Measurements from ENCODE around the gene LAMA3. TPM values are rescaled to one million over a fixed set of nuclear protein-coding genes. Genes with fewer than 3 reads are reported as not detected.

LAMA3 gene
- total and polyA plus RNA-seq, 2 of the 13 experiments (the other 11 are each of a cell fraction or from before 2014, with no cell fraction given), result 0.45 to 2.2 TPM

DNA sequence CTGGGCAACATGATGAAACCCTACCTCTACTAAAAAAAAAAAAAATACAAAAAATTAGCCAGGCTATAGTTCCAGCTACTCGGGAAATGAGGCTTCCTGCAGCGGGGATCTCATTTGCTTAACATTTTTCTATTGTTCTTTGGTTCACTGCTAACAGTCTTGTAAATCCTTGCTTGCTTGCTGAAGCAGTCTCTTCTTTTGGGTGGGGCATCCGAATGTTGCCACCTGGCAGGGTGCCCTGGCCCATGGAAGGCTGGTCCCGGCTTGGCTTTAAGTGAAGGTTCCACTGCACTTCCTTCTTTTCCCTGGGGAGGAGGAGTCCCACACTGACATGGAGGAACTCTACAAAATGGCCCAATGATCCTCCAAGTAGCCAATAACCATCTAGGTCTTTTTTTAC, 20.5 kb upstream of the LAMA3 start:
- Histone ChIP-seq H3K36me3 (replicated peaks in 1 of 2; ENCODE audit: control insufficient read depth in 1 of 2, insufficient read depth in 2 of 2, low read length in 2 of 2) (no peaks in the 10 kb centered on the region), H3K79me2 (ENCODE audit: insufficient read depth, low read length) (no peaks in the 10 kb centered on the region), H4K20me1 (ENCODE audit: insufficient read depth, low read length) (no peaks in the 10 kb centered on the region), H3K27ac (ENCODE audit: extremely low read length, insufficient read depth, low read length) (no peak overlapping the region), H2AFZ (ENCODE audit: low read length) (no peak overlapping the region), H3K27me3 (ENCODE audit: control insufficient read depth in 1 of 2, insufficient read depth in 2 of 2, low read length in 2 of 2) (peaks cover 0 to 15% of the 10 kb centered on the region in 2 experiments; a peak in 2 of 5 replicates), H3K4me3 (replicated peaks in 1 of 3; ENCODE audit: insufficient read depth in 1 of 3, low read depth in 2 of 3, low read length in 3 of 3) (no peak overlapping the region), H3K9ac (ENCODE audit: insufficient read depth, low read depth, low read length) (no peak overlapping the region), H3K4me2 (ENCODE audit: low read depth, low read length) (no peak overlapping the region), H3K9me3 (ENCODE audit: low read length) (no peaks in the 10 kb centered on the region), H3K4me1 (ENCODE audit: insufficient read depth, low read length) (no peaks in the 10 kb centered on the region)
- FAIRE-seq (no peak), ATAC-seq (no peak), DNase-seq (ENCODE audit: low spot score) (no peak)
- in situ Hi-C loops (cut with HindIII; ENCODE audit: extremely low pct_ligation_motif_present, low pct_unique_long_range_greater_than_20kb), result no loop called here
- TF ChIP-seq, protein P1, sequence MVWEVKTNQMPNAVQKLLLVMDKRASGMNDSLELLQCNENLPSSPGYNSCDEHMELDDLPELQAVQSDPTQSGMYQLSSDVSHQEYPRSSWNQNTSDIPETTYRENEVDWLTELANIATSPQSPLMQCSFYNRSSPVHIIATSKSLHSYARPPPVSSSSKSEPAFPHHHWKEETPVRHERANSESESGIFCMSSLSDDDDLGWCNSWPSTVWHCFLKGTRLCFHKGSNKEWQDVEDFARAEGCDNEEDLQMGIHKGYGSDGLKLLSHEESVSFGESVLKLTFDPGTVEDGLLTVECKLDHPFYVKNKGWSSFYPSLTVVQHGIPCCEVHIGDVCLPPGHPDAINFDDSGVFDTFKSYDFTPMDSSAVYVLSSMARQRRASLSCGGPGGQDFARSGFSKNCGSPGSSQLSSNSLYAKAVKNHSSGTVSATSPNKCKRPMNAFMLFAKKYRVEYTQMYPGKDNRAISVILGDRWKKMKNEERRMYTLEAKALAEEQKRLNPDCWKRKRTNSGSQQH (CRISPR knock-in tag; IDR thresholded peaks at IDR 0.05; ENCODE audit: low read depth), result no peak
- intact Hi-C loops (cut with micrococcal nuclease; ENCODE audit: unreplicated experiment), result no loop called here
- CTCF ChIA-PET (ENCODE audit: low intra/inter-chr PET ratio, low total read pairs), result no interaction called here
- no TSS peak for BruUV-seq (replicated peaks)
- 16% methylated on average over 4 of the region's 4 CpGs for WGBS (ENCODE audit: low lambda C conversion rate)
- POLR2A ChIA-PET, result no interaction called here

DNA sequence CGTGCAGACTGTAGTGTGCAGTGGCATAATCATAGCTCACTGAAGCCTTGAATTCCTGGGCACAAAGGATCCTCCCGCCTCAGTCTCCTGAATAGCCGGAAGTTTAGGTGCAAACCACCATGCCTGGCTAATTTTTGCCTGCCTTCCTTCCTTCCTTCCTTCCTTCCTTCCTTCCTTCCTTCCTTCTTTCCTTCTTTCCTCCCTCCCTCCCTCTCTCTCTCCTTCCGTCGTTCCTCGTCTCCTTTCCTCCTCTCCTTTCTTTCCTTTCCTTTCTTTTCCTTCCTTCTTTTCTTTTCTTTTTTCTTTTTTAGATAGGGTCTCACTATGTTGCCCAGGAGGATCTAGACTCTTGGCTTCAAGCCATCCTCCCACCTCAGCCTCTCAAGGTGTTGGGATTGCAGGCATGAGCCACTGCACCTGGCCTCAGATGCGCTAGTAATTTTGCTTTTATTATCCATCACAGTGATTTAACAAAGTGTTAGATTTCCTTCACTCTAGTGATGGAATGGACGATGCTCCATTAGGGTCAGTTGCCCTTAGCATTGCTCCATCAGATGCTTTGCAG, 20.0 kb upstream of the LAMA3 start:
- intact Hi-C loops (cut with micrococcal nuclease; ENCODE audit: unreplicated experiment), result no loop called here
- CTCF ChIA-PET (ENCODE audit: low intra/inter-chr PET ratio, low total read pairs), result no interaction called here
- TF ChIP-seq, protein P2, sequence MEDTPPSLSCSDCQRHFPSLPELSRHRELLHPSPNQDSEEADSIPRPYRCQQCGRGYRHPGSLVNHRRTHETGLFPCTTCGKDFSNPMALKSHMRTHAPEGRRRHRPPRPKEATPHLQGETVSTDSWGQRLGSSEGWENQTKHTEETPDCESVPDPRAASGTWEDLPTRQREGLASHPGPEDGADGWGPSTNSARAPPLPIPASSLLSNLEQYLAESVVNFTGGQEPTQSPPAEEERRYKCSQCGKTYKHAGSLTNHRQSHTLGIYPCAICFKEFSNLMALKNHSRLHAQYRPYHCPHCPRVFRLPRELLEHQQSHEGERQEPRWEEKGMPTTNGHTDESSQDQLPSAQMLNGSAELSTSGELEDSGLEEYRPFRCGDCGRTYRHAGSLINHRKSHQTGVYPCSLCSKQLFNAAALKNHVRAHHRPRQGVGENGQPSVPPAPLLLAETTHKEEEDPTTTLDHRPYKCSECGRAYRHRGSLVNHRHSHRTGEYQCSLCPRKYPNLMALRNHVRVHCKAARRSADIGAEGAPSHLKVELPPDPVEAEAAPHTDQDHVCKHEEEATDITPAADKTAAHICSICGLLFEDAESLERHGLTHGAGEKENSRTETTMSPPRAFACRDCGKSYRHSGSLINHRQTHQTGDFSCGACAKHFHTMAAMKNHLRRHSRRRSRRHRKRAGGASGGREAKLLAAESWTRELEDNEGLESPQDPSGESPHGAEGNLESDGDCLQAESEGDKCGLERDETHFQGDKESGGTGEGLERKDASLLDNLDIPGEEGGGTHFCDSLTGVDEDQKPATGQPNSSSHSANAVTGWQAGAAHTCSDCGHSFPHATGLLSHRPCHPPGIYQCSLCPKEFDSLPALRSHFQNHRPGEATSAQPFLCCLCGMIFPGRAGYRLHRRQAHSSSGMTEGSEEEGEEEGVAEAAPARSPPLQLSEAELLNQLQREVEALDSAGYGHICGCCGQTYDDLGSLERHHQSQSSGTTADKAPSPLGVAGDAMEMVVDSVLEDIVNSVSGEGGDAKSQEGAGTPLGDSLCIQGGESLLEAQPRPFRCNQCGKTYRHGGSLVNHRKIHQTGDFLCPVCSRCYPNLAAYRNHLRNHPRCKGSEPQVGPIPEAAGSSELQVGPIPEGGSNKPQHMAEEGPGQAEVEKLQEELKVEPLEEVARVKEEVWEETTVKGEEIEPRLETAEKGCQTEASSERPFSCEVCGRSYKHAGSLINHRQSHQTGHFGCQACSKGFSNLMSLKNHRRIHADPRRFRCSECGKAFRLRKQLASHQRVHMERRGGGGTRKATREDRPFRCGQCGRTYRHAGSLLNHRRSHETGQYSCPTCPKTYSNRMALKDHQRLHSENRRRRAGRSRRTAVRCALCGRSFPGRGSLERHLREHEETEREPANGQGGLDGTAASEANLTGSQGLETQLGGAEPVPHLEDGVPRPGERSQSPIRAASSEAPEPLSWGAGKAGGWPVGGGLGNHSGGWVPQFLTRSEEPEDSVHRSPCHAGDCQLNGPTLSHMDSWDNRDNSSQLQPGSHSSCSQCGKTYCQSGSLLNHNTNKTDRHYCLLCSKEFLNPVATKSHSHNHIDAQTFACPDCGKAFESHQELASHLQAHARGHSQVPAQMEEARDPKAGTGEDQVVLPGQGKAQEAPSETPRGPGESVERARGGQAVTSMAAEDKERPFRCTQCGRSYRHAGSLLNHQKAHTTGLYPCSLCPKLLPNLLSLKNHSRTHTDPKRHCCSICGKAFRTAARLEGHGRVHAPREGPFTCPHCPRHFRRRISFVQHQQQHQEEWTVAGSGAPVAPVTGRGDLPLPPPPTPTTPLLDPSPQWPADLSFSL (CRISPR knock-in tag; IDR thresholded peaks at IDR 0.05), result no peak
- no peak for TF ChIP-seq ZNF607 (CRISPR knock-in tag; IDR thresholded peaks at IDR 0.05; ENCODE audit: borderline replicate concordance)
- TF ChIP-seq YEATS4 (CRISPR knock-in tag; IDR thresholded peaks at IDR 0.05; ENCODE audit: borderline replicate concordance), result no peak
- TF ChIP-seq ZNF670 (CRISPR knock-in tag; IDR thresholded peaks at IDR 0.05; ENCODE audit: borderline replicate concordance), result no peak
- no peak for TF ChIP-seq YEATS2 (CRISPR knock-in tag; IDR thresholded peaks at IDR 0.05; ENCODE audit: borderline replicate concordance)

More for the DNA sequence above, 20.0 kb upstream of the LAMA3 start:
- H3K79me2 ChIP-seq (ENCODE audit: insufficient read depth, low read length), result no peaks in the 10 kb centered on the region
- no peaks in the 10 kb centered on the region for H3K4me1 ChIP-seq (ENCODE audit: insufficient read depth, low read length)
- no peak overlapping the region for H3K9ac ChIP-seq (ENCODE audit: insufficient read depth, low read depth, low read length)
- H4K20me1 ChIP-seq (ENCODE audit: insufficient read depth, low read length), result no peaks in the 10 kb centered on the region
- H3K4me3 ChIP-seq (replicated peaks in 1 of 3; ENCODE audit: insufficient read depth in 1 of 3, low read depth in 2 of 3, low read length in 3 of 3), result no peak overlapping the region
- in situ Hi-C loops (cut with HindIII; ENCODE audit: extremely low pct_ligation_motif_present, low pct_unique_long_range_greater_than_20kb), result no loop called here
- POLR2A ChIA-PET, result no interaction called here
- BruUV-seq (replicated peaks), result no TSS peak
- peaks cover 0 to 12% of the 10 kb centered on the region in 2 experiments; a peak in 2 of 5 replicates for H3K27me3 ChIP-seq (ENCODE audit: control insufficient read depth in 1 of 2, insufficient read depth in 2 of 2, low read length in 2 of 2)
- FAIRE-seq (no peak), DNase-seq (ENCODE audit: low spot score) (no peak), ATAC-seq (no peak)
- no peak overlapping the region for H3K27ac ChIP-seq (ENCODE audit: extremely low read length, insufficient read depth, low read length)
- H2AFZ ChIP-seq (ENCODE audit: low read length), result no peak overlapping the region
- H3K9me3 ChIP-seq (ENCODE audit: low read length), result no peaks in the 10 kb centered on the region
- WGBS (ENCODE audit: low lambda C conversion rate), result 36% methylated on average over 8 of the region's 8 CpGs
- H3K36me3 ChIP-seq (replicated peaks in 1 of 2; ENCODE audit: control insufficient read depth in 1 of 2, insufficient read depth in 2 of 2, low read length in 2 of 2), result no peaks in the 10 kb centered on the region
- no peak overlapping the region for H3K4me2 ChIP-seq (ENCODE audit: low read depth, low read length)
